HG02642 (cell line): ENCODE measurements around the gene LIMCH1.
"Not testable (repeated sequence)": the region's sequence is repeated elsewhere in the genome, so short reads cannot be mapped to it uniquely, and the experiment has no call there.

Source experiments
- ATAC-seq: cut with Tn5 transposase; IDR thresholded peaks from one replicate; pipeline ENCODE4 v1.9.1; 2021; ENCODE audit warnings: mild to moderate bottlenecking; ENCODE audit not compliant: unreplicated experiment, poor library complexity

LIMCH1 gene

GRCh38 chr4:41633321-41633720, 95.4 kb downstream of the LIMCH1 start:
- ATAC-seq, result no peak

- ATAC-seq, result no peak
These were observed 97.5 kb downstream of the LIMCH1 start for GRCh38 chr4:41635441-41635840.

- ATAC-seq, result no peak
These were observed 100.2 kb downstream of the LIMCH1 start for GRCh38 chr4:41638203-41638602.

- ATAC-seq, result no peak
These were observed 100.9 kb downstream of the LIMCH1 start for GRCh38 chr4:41638866-41639265.

- no peak for ATAC-seq
These were observed 101.3 kb downstream of the LIMCH1 start for GRCh38 chr4:41639291-41639690.

GRCh38 chr4:41640906-41641305, 102.9 kb downstream of the LIMCH1 start:
- no peak for ATAC-seq

- ATAC-seq, result not testable (repeated sequence)
These were observed 104.8 kb downstream of the LIMCH1 start for GRCh38 chr4:41642746-41643145.

GRCh38 chr4:41643331-41643730, 105.4 kb downstream of the LIMCH1 start:
- no peak for ATAC-seq

GRCh38 chr4:41644288-41644914, 106.4 kb downstream of the LIMCH1 start:
- no peak for ATAC-seq

- no peak for ATAC-seq
These were observed 106.9 kb downstream of the LIMCH1 start for GRCh38 chr4:41644915-41645295.

GRCh38 chr4:41645728-41646390, 107.9 kb downstream of the LIMCH1 start:
- ATAC-seq, result no peak

- ATAC-seq, result no peak
These were observed 108.9 kb downstream of the LIMCH1 start for GRCh38 chr4:41646862-41647261.

GRCh38 chr4:41647383-41647782, 109.4 kb downstream of the LIMCH1 start:
- ATAC-seq, result no peak

- ATAC-seq, result not testable (repeated sequence)
These were observed 113.2 kb downstream of the LIMCH1 start for GRCh38 chr4:41651150-41651549.

GRCh38 chr4:41652971-41653370, 115.0 kb downstream of the LIMCH1 start:
- ATAC-seq, result no peak

GRCh38 chr4:41653523-41653922, 115.6 kb downstream of the LIMCH1 start:
- ATAC-seq, result no peak

GRCh38 chr4:41655177-41655576, 117.2 kb downstream of the LIMCH1 start:
- no peak for ATAC-seq

- no peak for ATAC-seq
These were observed 118.1 kb downstream of the LIMCH1 start for GRCh38 chr4:41656106-41656505.

- ATAC-seq, result no peak
These were observed 118.9 kb downstream of the LIMCH1 start for GRCh38 chr4:41656572-41657520.

- ATAC-seq, result no peak
These were observed 119.6 kb downstream of the LIMCH1 start for GRCh38 chr4:41657561-41657960.

- ATAC-seq, result no peak
These were observed 120.2 kb downstream of the LIMCH1 start for GRCh38 chr4:41658163-41658562.
